RCC 7860 (cell line): ENCODE results near the gene SFT2D1.
A peak's percentile ranks its signal among the peaks of the same experiment; 100 is the strongest.

Experiments used
- DNase-seq: peaks from one replicate; pipeline ENCODE4 v3.0.0-alpha.2; 2015; ENCODE audit warnings: low spot score
- FAIRE-seq: peaks from 2 replicates; lab custom pipeline; 2012; peaks lifted over from hg19 to GRCh38; lab: Jason Lieb, UNC

Gene SFT2D1

GRCh38 chr6:166335378-166336302 is 6.7 kb downstream of the SFT2D1 start:
- no peak for DNase-seq
- no peak for FAIRE-seq

GRCh38 chr6:166334878-166335277 is 7.5 kb downstream of the SFT2D1 start:
- no peak for FAIRE-seq
- no peak for DNase-seq

- FAIRE-seq: no peak
Measured at GRCh38 chr6:166333172-166333995, 9.0 kb downstream of the SFT2D1 start.

DNA sequence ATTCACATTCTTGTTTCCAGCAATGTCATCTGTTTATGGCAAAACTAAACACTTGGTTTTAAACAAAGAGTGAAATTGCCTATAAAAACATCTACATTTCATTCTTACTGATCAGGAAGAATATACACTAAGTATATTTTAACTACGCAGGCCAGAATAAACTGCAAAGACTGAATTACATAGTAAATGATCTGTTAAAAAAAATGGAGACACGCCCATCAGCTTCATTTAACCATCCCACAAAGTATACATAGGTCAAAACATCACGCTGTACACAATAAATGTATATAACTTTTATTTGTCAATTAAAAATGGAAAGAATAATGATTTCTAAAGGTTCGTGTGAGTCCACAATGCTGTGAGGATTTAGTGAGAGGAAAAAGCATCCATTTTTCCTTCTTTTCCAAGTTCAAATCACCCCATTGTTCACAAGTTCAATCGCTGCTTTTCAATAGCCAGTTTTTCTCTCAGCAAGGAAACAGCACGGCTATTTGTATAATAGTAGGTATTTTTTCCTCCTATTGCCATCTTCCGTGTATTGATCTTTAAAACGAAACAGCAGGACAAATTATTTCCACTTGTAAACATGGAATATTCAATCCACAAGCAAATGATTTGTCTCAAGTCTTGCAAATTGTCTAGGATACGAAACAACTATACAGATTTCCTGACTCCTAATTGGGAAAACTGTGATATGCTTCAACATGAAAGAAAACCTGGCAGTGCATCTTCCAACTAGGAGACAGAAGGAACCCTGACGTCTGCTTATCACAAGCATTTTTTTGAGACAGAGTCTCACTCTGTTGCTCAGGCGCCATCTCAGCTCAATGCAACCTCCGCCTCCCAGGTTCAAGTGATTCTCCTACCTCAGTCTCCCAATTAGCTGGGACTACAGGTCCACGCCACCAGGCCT is 10.6 kb downstream of the SFT2D1 start:
- FAIRE-seq: no peak
- no peak for DNase-seq

More at GRCh38 chr6:166333172-166333995, 9.0 kb downstream of the SFT2D1 start:
- DNase-seq: no peak

DNA sequence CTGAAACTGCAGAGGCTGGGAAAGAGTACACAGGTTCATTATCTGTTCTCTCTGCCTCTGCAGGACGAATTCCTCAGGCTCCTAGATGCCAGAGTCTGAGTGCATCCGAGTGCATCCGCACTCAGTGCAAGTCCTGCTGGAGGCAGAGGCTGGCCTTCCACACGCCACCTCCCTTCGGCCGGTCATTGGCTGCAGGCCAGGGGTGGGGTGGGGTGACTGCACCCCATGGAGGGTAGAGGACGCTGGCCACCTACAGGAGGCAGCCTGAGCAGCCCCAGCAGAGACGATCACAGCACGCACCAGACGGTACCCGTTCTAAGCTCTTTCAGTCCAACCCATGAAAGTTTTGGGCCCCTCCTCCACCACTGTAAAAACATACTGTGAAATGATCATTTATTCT is 11.7 kb downstream of the SFT2D1 start:
- DNase-seq (no peak), FAIRE-seq (no peak)

DNA sequence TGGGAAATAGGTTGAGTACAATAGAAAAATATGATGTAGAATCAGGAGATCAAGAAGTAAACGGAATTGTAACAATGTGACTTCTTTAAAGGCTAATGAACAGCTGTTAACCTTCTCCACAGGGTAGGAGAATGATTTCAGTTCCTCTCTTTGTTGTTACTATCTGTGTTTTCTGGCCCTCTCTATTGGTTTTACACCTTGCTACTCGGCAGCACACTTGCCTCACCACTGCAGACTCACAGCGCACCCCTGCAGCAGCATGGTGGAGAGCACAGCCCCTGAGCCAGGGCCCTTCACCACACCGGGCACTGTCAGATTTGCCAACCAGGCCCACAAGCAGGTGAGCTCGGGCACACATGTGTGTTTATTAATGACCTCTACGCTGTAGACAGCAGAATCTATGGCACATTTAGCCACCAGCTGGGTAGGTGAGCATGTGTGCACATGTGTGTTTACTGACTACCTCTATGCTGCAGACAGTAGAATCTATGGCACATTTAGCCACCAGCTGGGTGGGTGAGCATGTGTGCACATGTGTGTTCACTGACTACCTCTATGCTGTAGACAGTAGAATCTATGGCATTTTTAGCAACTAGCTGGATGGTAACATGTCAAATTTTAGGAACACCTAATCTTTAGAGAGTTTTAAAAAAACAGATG is 16.8 kb downstream of the SFT2D1 start:
- DNase-seq (no peak), FAIRE-seq (no peak)

DNA sequence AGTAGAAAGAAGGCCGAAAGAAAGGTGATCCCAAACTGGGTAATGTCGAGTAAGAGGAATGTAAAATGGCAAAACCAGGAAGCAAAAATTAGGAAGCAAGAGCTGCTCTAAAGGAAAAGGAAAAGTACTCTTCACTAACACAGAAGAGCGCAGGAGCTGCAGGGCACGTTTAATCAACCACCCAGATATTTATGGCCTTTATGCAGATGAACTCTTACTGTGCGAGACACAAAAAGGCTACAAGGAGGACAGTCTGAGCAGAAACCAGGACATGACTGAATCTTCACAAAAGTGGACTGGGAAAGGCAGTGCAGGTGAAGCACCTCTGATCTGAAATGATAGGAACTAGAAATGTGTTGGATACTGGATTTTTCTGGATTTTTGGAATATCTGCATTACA is 18.9 kb downstream of the SFT2D1 start:
- DNase-seq (no peak), FAIRE-seq (no peak)

DNA sequence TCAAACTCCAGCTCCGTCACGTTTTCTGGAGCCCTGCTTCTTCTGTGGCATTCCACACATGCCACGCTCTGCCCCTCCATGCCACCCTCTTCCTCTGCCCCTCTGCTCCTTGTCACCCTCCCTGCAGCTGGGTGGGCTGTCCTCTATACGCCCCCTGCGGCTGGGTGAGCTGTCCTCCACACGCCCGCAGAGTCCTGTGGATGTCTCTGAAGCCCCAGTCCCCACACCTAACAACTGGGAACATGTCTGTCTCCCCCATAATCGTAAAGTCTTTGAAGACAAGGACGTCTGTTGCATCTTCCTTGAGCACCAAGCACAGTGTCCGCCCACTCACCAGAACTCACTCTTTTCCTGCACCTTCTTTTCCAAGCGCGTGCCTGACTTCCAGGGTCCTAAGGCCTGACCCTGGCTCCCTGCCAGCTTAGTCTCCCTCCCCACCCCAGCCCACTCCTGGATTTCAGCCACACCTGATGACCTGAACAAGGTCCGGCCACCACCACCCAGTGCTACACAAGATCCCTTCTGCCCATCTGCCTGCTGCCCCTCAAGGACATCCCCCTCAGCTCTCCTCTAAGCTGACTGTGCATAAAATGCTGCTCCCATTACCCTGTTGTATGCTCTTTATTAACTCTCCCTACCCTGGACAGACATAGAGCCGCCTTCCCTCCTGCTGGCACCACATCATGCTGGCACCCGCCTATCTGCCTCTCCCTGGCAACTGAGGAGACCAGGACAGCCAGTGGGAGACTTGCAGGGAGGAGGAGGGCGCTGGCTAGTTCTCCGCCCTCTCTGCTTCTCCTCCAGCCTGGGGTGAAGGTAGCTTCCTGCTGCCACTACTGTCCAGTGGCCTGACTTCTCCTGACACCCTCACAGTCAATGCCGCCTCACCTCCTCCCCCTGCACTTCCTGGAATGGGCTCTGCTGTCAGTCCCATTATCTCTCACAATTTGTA is 23.4 kb downstream of the SFT2D1 start:
- peak; percentile 8 for DNase-seq
- FAIRE-seq: no peak

DNA sequence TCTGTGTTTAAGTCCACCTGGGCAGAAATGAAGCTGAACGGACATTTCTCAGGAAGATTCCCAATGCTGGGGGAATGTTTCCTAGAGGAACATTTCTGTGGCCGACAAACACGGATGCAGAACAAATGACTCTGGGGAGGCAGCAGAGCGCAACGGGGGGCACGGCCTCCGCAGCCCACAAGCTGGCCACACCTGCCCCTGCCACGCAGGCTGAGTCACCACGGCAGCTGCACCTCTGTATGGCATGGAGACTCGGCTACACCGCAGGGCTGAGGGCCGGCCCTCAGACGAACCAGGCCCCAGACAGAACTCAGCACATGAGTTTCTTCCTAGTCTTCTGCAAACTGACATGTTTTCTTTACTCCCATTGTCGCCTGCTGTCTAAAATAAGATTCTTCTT is 24.1 kb downstream of the SFT2D1 start:
- DNase-seq: peak; percentile 75
- peak; percentile 79 for FAIRE-seq

- no peak for DNase-seq
- no peak for FAIRE-seq
Measured at GRCh38 chr6:166317261-166318212, 24.8 kb downstream of the SFT2D1 start.

DNA sequence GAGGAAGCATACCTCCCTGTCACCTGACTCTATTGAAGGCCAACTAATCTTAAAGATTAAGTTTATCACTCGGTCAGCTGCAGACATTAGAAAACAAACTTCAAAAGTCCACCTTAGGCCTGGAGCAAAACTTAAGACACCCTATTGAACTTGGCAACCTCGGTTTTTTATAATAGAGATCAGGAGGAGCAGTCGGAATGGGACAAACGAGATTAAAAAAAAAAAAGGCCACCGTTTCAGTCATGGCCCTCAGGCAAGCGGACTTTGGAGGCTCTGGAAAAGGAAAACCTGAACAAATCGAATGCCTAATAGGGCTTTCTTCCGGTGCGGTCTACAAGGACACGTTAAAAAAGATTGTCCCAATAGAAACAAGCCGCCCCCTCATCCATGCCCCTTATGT is 26.9 kb downstream of the SFT2D1 start:
- DNase-seq: no peak
- FAIRE-seq: no peak

DNA sequence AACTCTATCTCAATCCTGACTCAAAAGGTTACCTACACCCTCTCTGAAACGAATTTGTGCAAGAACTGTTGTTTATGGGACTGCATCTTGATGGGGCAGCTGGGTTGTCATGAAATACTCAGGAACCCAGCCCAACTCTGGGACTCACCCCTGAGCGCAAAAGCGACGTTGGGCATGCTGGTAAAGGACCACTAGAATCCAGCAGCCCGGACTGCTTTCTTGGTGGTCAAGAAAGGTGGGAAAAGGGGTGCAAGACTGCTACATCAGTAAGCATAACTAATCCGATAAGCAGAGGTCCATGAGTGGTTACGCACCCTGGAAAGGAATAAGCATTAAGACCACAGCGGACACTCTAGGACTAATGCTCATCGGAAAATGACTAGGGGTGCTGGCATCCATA is 27.9 kb downstream of the SFT2D1 start:
- DNase-seq (no peak), FAIRE-seq (no peak)

GRCh38 chr6:166313255-166314070 is 28.9 kb downstream of the SFT2D1 start:
- DNase-seq (no peak), FAIRE-seq (no peak)

DNA sequence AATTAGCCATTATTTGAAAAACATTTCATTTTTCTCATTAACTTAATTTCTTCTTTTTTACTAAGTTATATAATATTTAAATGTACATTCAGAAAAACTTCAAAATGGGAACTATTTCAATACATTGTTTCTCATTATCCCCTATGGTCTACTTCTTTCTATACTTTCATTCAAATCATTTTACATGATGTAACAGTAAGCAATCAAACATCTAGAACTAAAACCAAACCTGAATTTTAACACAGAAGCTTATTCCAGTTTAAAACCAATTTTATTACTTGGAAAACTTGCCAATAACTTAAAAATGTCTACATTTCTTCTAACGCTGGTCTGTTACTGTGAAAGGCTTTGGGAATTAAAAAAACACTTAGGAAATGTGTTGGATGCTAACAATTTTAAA is 29.5 kb downstream of the SFT2D1 start:
- FAIRE-seq (no peak), DNase-seq (no peak)

GRCh38 chr6:166310634-166311033 is 31.7 kb downstream of the SFT2D1 start:
- DNase-seq: no peak
- no peak for FAIRE-seq

GRCh38 chr6:166309977-166310376 is 32.4 kb downstream of the SFT2D1 start:
- DNase-seq: no peak
- no peak for FAIRE-seq
